ENCODE data around the gene ANKRD17.

- TF ChIP-seq CTCF (IDR thresholded peaks at IDR 0.05 in 2 of 3, conservative IDR thresholded peaks at IDR 0.05 in 1 of 3; ENCODE audit: borderline replicate concordance in 1 of 3, insufficient read depth in 1 of 3, low read depth in 2 of 3, low read length in 2 of 3) (no peak), EZH2 (IDR thresholded peaks at IDR 0.05) (no peak), YY1 (IDR thresholded peaks at IDR 0.05; ENCODE audit: extremely low read depth, insufficient replicate concordance, low read depth, low read length) (no peak), JUND (IDR thresholded peaks at IDR 0.05) (no peak)
Measured at GRCh38 chr4:73237044-73237443, 21.6 kb downstream of the ANKRD17 start.
